ENCODE data around the gene CRYGN.

DNA sequence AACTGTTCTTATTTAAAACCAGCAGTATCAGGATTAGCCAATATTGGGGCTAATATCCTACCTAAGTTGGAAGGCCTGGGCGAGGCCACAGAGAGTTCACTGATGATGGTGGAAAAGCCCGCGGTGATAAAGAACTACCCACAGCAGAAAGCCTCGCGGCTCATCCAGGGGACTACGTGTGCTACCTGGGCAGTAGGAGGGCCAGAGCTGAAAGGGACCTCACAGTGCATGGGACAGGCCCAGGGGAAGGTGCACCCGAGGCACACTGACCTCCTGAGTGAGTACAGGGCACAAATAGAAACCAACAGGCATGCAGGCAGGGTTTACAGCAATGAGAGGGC, 31.5 kb downstream of the CRYGN start:
- TF ChIP-seq, protein P1, sequence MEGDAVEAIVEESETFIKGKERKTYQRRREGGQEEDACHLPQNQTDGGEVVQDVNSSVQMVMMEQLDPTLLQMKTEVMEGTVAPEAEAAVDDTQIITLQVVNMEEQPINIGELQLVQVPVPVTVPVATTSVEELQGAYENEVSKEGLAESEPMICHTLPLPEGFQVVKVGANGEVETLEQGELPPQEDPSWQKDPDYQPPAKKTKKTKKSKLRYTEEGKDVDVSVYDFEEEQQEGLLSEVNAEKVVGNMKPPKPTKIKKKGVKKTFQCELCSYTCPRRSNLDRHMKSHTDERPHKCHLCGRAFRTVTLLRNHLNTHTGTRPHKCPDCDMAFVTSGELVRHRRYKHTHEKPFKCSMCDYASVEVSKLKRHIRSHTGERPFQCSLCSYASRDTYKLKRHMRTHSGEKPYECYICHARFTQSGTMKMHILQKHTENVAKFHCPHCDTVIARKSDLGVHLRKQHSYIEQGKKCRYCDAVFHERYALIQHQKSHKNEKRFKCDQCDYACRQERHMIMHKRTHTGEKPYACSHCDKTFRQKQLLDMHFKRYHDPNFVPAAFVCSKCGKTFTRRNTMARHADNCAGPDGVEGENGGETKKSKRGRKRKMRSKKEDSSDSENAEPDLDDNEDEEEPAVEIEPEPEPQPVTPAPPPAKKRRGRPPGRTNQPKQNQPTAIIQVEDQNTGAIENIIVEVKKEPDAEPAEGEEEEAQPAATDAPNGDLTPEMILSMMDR (IDR thresholded peaks at IDR 0.05): no peak
- no peak for TF ChIP-seq POLR2A (IDR thresholded peaks at IDR 0.05)
